Parathyroid adenoma (tissue), 2 donors: ENCODE measurements around the gene RUFY1.

Experiments used
- H2AFZ ChIP-seq: fragments of 300-600 bp; sonication (generic); one replicate; pipeline ENCODE4 v1.7.0; 2017; ENCODE audit warnings: antibody characterized with exemption, mild to moderate bottlenecking
- H3K27ac ChIP-seq: fragments of 300-600 bp; sonication (generic); one replicate; pipeline ENCODE4 v1.7.0; 2017
- H3K27me3 ChIP-seq: fragments of 300-600 bp; sonication (generic); one replicate; pipeline ENCODE4 v1.7.0; 2017; ENCODE audit warnings: low read length; ENCODE audit not compliant: control insufficient read depth, insufficient read depth
- H3K36me3 ChIP-seq: fragments of 300-600 bp; sonication (generic); one replicate; pipeline ENCODE4 v1.7.0; 2017; ENCODE audit warnings: low read length; ENCODE audit not compliant: control insufficient read depth, insufficient read depth
- H3K4me1 ChIP-seq: fragments of 300-600 bp; sonication (generic); one replicate; pipeline ENCODE4 v1.7.0; 2017; ENCODE audit warnings: control low read depth
- H3K4me2 ChIP-seq: fragments of 300-600 bp; sonication (generic); one replicate; pipeline ENCODE4 v1.7.0; 2017; ENCODE audit warnings: low read length
- H3K4me3 ChIP-seq: fragments of 300-600 bp; sonication (generic); one replicate; pipeline ENCODE4 v1.7.0; 2017; ENCODE audit warnings: low read depth, low read length
- H3K79me2 ChIP-seq: fragments of 300-600 bp; sonication (generic); one replicate; pipeline ENCODE4 v1.7.0; 2017; ENCODE audit warnings: control low read depth
- H3K9ac ChIP-seq: fragments of 300-600 bp; sonication (generic); one replicate; pipeline ENCODE4 v1.7.0; 2017; ENCODE audit warnings: mild to moderate bottlenecking
- H3K9me3 ChIP-seq: fragments of 300-600 bp; sonication (generic); one replicate; pipeline ENCODE4 v1.7.0; 2017; ENCODE audit warnings: low read length; ENCODE audit not compliant: control insufficient read depth
- CTCF ChIP-seq: fragments of 300-600 bp; sonication (generic); IDR thresholded peaks from one replicate; pipeline ENCODE4 v1.7.0; 2017; ENCODE audit warnings: antibody characterized with exemption, mild to moderate bottlenecking
- donor health status: primary hyperparathyroidism.

RUFY1 gene

GRCh38 chr5:179607160-179607931, 57.0 kb downstream of the RUFY1 start:
- Histone ChIP-seq H3K4me2 (no peak overlapping the region), H3K27ac (peak overlapping the region; percentile 5), H3K36me3 (no peaks in the 10 kb centered on the region), H3K4me1 (peaks cover 24% of the 10 kb centered on the region), H3K9me3 (no peaks in the 10 kb centered on the region), H3K27me3 (no peaks in the 10 kb centered on the region), H3K4me3 (no peak overlapping the region), H2AFZ (no peak overlapping the region), H3K9ac (no peak overlapping the region), H3K79me2 (no peaks in the 10 kb centered on the region)
- TF ChIP-seq CTCF, result no peak

GRCh38 chr5:179608131-179608581, 57.8 kb downstream of the RUFY1 start:
- Histone ChIP-seq H3K4me3 (no peak overlapping the region), H3K36me3 (no peaks in the 10 kb centered on the region), H3K27me3 (no peaks in the 10 kb centered on the region), H3K4me2 (no peak overlapping the region), H3K9ac (no peak overlapping the region), H2AFZ (no peak overlapping the region), H3K79me2 (peaks cover 4% of the 10 kb centered on the region), H3K27ac (peak overlapping the region; percentile 9), H3K9me3 (no peaks in the 10 kb centered on the region), H3K4me1 (peaks cover 31% of the 10 kb centered on the region)
- no peak for TF ChIP-seq CTCF

GRCh38 chr5:179609834-179610108, 59.4 kb downstream of the RUFY1 start:
- Histone ChIP-seq H3K27me3 (no peaks in the 10 kb centered on the region), H2AFZ (no peak overlapping the region), H3K79me2 (peaks cover 4% of the 10 kb centered on the region), H3K9ac (no peak overlapping the region), H3K9me3 (no peaks in the 10 kb centered on the region), H3K4me1 (peaks cover 39% of the 10 kb centered on the region), H3K4me3 (no peak overlapping the region), H3K4me2 (no peak overlapping the region), H3K36me3 (no peaks in the 10 kb centered on the region), H3K27ac (peak overlapping the region; percentile 26)
- TF ChIP-seq CTCF, result no peak

- no peak for TF ChIP-seq CTCF
- H3K36me3 ChIP-seq, result no peaks in the 10 kb centered on the region
- H3K27me3 ChIP-seq, result no peaks in the 10 kb centered on the region
Measured at GRCh38 chr5:179610109-179610902, 60.0 kb downstream of the RUFY1 start.

More at GRCh38 chr5:179610109-179610902, 60.0 kb downstream of the RUFY1 start:
- Histone ChIP-seq H3K4me2 (no peak overlapping the region), H3K9me3 (no peaks in the 10 kb centered on the region), H3K27ac (peak overlapping the region; percentile 26), H3K9ac (no peak overlapping the region), H2AFZ (no peak overlapping the region), H3K79me2 (peaks cover 4% of the 10 kb centered on the region), H3K4me1 (peaks cover 39% of the 10 kb centered on the region), H3K4me3 (no peak overlapping the region)
